GM21367 (cell line): ENCODE results near the gene PLXND1.

ENCODE experiments used
- ATAC-seq: cut with Tn5 transposase; IDR thresholded peaks from one replicate; pipeline ENCODE4 v1.9.1; 2021; ENCODE audit not compliant: unreplicated experiment

Gene PLXND1

GRCh38 chr3:129512595-129512994, 93.9 kb downstream of the PLXND1 start:
- ATAC-seq = no peak

GRCh38 chr3:129507181-129507831, 99.2 kb downstream of the PLXND1 start:
- ATAC-seq = no peak

- no peak for ATAC-seq
These were observed 100.2 kb downstream of the PLXND1 start for GRCh38 chr3:129506231-129506742.

- no peak for ATAC-seq
These were observed 101.1 kb downstream of the PLXND1 start for GRCh38 chr3:129505341-129505740.
